Measurements from ENCODE around the gene OR51G1.
"Not testable (repeated sequence)": the region's sequence is repeated elsewhere in the genome, so short reads cannot be mapped to it uniquely, and the experiment has no call there.

OR51G1 gene

GRCh38 chr11:4924239-4924638 lies at the start of gene OR51G1:
OR51G1 (minus strand) TSS chr11:4924339; CDS start chr11:4924339, 0 bp downstream.
- DNase-seq, result no peak

- no peak for DNase-seq
Observed at GRCh38 chr11:4962816-4963215, 38.7 kb upstream of the OR51G1 start.

- peak; percentile 52 for DNase-seq
Observed at GRCh38 chr11:4960877-4961276, 36.7 kb upstream of the OR51G1 start.

GRCh38 chr11:4957396-4957795 lies 33.3 kb upstream of the OR51G1 start:
- DNase-seq, result no peak

- not testable (repeated sequence) for DNase-seq
Observed at GRCh38 chr11:4955613-4956012, 31.5 kb upstream of the OR51G1 start, which contains the start of gene OR51A2. OR51A2 (minus strand) TSS chr11:4955713; CDS start chr11:4955713, 0 bp downstream.

GRCh38 chr11:4947505-4947904 lies 23.4 kb upstream of the OR51G1 start, which contains the start of gene OR51A4:
OR51A4 (minus strand) TSS chr11:4947605; CDS start chr11:4947100, 505 bp downstream.
- DNase-seq, result no peak

GRCh38 chr11:4936745-4937144 lies 12.6 kb upstream of the OR51G1 start:
- DNase-seq, result no peak

- no peak for DNase-seq
Observed at GRCh38 chr11:4932751-4933150, 8.6 kb upstream of the OR51G1 start.

GRCh38 chr11:4926608-4927007 lies 2.5 kb upstream of the OR51G1 start:
- DNase-seq, result no peak

- no peak for DNase-seq
Observed at GRCh38 chr11:4922304-4922703, 1.8 kb downstream of the OR51G1 start.

- no peak for DNase-seq
Observed at GRCh38 chr11:4921796-4922195, 2.3 kb downstream of the OR51G1 start.

- no peak for DNase-seq
Observed at GRCh38 chr11:4919250-4919649, 4.9 kb downstream of the OR51G1 start, which contains the start of gene OR51G2. OR51G2 (minus strand) TSS chr11:4919350; CDS start chr11:4915663, 3,687 bp downstream.

- DNase-seq, result no peak
Observed at GRCh38 chr11:4916581-4916980, 7.6 kb downstream of the OR51G1 start.

- DNase-seq, result no peak
Observed at GRCh38 chr11:4903484-4903883, 20.7 kb downstream of the OR51G1 start, which contains the start of gene OR51A7. OR51A7 (plus strand) TSS chr11:4903783; CDS start chr11:4907370, 3,587 bp downstream.

- no peak for DNase-seq
Observed at GRCh38 chr11:4891996-4892640, 32.0 kb downstream of the OR51G1 start.

- no peak for DNase-seq
Observed at GRCh38 chr11:4890279-4890678, 33.9 kb downstream of the OR51G1 start.

- no peak for DNase-seq
Observed at GRCh38 chr11:4887591-4887990, 36.5 kb downstream of the OR51G1 start.

- DNase-seq, result no peak
Observed at GRCh38 chr11:4886186-4886585, 38.0 kb downstream of the OR51G1 start.

GRCh38 chr11:4884361-4884760 lies 39.8 kb downstream of the OR51G1 start:
- DNase-seq, result no peak

- peak; percentile 25 for DNase-seq
Observed at GRCh38 chr11:4882543-4882942, 41.6 kb downstream of the OR51G1 start.

GRCh38 chr11:4881860-4882500 lies 42.2 kb downstream of the OR51G1 start, which contains the start of gene OR51T1:
OR51T1 (plus strand) TSS chr11:4881900; CDS start chr11:4881900, 0 bp downstream.
- DNase-seq, result peak; percentile 81

- DNase-seq, result no peak
Observed at GRCh38 chr11:4881188-4881587, 43.0 kb downstream of the OR51G1 start.

Data from NCI-H146 (cell line).